Stimulated activated CD8-positive, alpha-beta memory T cell treated with anti-CD3 and anti-CD28 coated beads, Interleukin-2, amount 100 ng/mL, for 1 hour (primary cell): ENCODE results near the gene PLCB2.

ENCODE experiments used
- DNase-seq, 2 donors: peaks; one replicate each; pipeline ENCODE4 v3.0.0-alpha.2; 2020; ENCODE audit warnings: low read depth in 2 of 2

The PLCB2 gene

GRCh38 chr15:40302288-40302886 is 5.3 kb downstream of the PLCB2 start:
- no peak for DNase-seq

GRCh38 chr15:40301467-40302179 is 6.1 kb downstream of the PLCB2 start:
- no peak for DNase-seq

GRCh38 chr15:40300771-40301170 is 7.0 kb downstream of the PLCB2 start:
- no peak for DNase-seq

DNA sequence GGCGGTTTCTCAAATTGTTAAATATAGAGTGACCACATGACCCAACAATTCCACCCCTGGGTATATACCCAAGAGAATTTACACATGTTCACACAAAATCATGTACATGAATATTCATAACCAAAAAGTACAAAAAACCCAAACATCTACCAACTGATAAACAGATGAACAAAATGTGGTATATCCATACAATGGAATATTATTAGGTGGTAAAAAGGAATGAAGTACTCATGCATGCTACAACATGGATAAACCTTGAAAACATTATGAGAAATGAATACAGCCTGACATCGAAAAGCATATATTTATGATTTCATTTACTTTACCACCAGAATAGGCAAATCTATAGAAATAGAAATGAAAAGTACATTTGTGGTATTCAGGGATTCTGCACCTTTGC is 7.4 kb downstream of the PLCB2 start:
- DNase-seq: no peak

GRCh38 chr15:40298216-40298935 is 9.4 kb downstream of the PLCB2 start:
- DNase-seq: no peak

DNA sequence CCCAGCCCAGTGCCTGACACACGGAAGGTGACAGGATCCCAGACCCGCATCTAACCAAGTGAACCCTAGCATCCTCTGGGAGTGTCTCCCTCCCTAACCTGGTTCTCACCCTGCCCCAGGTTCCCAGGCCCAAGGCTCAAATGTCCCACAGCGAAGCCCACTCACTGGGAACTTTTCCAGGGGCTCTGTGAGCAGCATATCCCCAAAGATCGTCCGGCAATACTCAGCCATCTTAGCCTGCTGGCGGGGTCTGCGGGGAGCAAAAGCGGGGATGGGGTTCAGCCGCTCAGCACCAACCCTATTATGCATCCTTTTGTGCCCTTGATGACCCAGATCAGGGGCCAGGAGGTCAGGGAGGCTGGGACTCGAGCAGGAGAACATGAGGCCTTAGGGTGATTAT is 10.4 kb downstream of the PLCB2 start:
- no peak for DNase-seq

DNA sequence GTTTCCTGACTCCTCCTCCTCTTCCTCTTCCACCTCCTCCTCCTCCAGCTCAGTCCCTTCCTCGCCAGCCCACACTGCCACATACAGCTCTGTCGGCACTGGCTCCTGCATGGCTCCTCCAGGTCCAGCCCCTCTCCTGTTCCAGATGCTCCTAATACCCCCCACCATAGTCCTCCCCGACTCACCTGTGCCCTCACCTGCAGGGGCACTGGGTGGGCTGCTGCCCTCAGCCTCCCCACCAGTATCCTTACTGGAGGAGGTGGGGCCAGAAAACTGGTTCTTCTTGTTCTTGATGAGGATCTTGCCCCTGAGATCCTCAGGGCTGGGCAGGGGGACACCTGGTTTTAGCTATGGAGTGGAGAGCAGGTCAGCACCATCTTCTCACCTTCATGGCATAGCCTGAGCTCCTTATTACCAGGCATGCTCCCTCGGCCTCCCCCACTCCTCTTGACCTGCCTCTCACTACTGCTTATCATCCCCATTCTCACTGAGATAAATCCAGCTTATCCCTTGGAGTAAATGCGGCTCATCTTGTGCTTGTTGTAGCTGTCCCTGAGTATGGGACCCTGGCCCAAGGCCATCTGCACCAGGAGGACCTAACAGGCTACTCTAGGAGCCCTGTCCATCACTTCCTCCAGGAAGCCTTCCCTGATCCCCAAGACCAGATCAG is 11.0 kb downstream of the PLCB2 start:
- no peak for DNase-seq

GRCh38 chr15:40295877-40296560 is 11.7 kb downstream of the PLCB2 start:
- DNase-seq: no peak

- no peak for DNase-seq
Measured at GRCh38 chr15:40295297-40295696, 12.4 kb downstream of the PLCB2 start.

DNA sequence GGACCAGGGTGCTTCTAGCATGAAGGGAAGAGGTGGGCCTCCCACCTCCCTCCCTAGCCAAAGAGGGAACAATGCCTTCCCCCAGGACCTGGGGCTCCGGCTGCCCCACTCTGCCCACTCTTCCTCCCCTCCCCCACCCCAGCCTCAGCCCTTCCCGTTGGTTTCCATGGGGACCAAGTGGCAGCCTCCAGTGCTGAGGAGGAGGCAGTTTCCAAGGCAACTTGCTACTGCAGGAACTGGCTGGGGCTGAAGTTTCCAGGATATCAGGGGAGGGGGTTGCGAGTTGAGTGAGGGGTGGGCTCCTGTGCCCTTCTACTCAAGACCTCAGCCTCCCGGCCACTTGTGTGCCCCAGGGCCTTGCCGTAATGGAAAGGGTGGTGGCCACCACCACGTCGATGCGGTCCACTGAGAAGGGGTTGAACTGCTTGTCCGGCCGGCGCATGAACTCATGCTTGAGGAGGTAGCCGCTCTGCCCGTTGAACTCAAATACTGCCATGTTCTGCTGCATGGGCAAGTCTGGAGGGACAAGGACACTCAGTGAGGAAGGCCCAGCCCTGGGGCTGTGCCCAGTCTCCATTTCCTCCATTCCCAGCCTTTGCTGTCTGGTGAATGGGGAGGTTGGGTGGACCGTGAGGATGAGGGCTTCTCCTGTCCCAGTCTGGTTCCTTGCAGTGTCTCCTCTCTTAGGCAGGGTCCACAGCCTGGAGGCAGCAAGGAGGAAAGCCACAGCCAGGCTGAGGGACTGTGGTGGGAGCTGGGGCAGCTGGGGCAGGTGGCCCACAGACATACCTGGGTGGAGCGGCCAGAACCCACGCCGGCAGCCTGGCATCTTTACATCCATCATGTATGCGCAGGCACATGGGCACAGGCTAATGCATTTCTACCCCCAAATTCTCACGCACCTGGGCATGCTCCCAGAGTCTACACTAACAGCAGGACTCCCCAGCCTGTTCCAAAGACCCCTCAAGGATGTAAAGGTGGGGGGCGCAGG is 13.5 kb downstream of the PLCB2 start:
- DNase-seq: no peak

DNA sequence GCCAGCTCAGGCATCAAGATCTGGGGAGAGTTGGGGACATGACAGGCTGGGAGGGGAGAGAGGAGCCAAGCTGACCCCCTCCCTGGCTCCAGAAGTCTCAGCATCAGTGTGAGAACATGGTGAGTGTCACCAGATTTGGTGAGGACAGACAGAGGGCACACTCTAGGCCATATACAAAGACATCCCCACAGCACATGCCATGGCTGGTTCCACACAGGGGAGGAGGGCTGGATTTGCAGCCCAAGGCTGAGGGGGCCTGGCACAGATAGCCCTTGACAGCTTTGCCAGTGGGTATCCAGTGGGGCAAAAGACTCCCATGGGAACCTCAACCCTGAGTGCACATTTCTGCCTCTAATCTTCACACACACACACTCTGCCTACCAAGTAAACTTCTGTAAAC is 14.7 kb downstream of the PLCB2 start:
- no peak for DNase-seq

- DNase-seq: no peak
Measured at GRCh38 chr15:40292246-40292645, 15.5 kb downstream of the PLCB2 start.

GRCh38 chr15:40290918-40291574 is 16.7 kb downstream of the PLCB2 start:
- no peak for DNase-seq

DNA sequence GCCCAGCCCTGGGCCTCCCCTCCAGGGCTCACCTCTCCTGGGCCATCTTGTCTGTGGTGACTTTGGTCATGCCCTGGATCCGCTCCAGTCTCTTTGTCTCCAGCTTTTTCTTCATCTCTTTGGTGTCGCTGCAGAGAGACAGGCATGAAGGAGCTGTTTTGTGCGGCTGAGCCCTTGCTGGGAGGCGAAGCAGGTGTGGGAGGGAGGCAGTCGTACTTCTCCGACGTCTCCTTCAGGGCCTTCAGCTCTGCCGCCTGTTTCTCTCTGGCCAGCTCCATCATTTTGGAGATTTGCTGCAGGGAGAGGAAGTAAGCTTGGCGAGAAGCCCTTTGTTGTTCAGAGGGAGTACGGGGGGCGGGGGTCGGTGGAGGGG is 17.2 kb downstream of the PLCB2 start:
- DNase-seq: no peak

DNA sequence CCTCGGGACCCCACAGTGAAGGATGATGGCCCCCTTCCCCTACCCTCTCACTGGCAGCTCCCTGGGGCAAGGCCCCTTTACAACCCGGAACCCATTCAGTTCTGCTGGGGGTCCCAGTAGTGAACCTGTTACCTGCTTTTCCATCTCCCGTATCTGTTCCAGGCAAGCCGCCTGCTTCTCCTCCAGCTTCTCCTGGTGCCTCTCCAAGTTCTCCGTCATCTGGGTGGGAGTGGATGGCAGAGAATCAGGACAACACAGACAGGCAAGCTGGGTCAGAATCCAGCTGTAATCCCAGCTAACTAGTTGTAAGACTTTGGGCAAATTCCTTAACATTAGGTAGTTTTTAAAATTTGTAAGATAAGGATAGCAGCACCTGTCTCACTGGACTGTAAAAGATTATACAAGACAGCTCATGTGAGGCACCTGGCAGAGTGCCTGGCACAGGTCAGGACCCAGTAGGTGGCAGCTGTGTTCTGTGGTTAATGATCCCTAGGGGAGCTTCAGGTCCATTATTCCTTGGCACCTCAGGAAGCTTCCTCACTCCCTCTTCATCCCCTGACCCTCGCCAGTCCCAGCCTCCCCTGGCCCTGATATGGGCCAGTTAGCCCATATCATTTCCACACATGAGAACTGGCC is 18.5 kb downstream of the PLCB2 start:
- no peak for DNase-seq

- DNase-seq: no peak
Measured at GRCh38 chr15:40287968-40288367, 19.8 kb downstream of the PLCB2 start.

GRCh38 chr15:40287505-40287904 is 20.2 kb downstream of the PLCB2 start:
- no peak for DNase-seq

DNA sequence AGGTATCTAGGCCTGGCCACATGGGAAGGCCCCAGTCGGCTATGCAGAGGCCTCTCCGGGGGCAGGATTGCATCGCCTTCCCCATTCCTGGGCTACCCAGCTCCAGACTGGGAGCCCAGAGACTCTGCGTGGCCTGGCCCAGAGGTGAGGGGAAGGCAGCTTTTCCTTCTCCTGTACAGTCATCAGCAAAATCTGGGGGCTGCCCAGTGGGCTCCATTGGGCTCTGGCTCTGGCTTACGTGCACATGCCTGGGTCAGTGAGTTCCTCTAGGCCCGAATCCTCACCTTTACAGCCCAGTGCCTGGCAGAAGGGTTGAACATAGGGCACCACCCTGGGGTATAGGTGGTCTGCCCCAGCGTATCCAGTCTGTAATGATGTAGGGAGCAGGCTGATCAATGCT is 20.9 kb downstream of the PLCB2 start:
- DNase-seq: no peak

DNA sequence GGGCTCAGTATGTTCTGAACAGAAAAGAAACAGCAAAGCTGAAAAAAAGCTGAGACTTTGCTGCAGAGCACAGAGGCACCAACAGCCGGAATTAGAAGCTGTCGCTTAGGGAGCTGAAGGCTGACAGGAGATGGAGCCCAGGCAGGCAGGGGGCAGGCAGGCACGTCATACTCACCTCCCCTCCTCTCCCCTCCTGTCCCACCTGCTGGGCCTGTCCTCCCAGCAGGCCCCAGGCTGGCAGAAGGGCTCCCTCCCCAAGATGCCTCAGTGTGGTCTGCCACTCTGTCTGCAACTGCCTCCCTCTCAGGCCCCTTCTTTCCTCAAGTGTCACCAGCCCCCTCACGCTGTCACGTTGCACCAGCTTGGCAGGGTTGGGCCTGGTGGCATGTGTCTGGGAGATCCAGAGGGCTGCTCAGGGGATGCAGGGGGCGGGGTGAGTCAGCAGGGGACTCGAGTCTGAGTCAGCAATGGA is 21.6 kb downstream of the PLCB2 start:
- DNase-seq: no peak

DNA sequence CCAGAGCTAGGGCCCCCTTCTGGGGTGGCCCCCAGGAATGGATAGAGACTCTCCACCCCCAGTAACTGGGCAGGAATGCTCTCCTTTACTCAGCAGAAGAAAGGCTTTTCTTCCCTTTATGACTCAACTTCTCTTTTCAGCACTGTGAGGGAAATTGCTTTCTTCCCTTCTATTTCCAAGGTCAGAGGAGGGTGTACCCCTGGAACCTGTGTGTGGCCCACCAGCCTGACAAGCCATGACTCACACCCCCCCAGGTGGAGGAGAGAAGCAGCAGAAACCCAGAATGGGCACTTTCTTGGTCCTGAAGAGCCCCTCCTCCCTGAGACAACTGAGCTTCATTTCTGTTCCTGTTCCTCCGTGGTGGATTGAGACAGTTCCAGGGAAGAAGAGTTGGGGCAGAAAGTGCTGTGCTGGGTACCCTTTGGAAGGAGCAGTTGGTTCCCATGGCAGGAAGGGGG is 22.2 kb downstream of the PLCB2 start:
- DNase-seq: no peak
